IPS-20b (cell line): Measurements from ENCODE around the gene PPIH.
A peak's percentile ranks its signal among the peaks of the same experiment; 100 is the strongest.
"Not testable (repeated sequence)": the region's sequence is repeated elsewhere in the genome, so short reads cannot be mapped to it uniquely, and the experiment has no call there.

ENCODE experiments used
- H3K27ac ChIP-seq: one replicate; pipeline ENCODE4 v1.5.1; 2013; ENCODE audit warnings: low read length
- H3K27me3 ChIP-seq: 2 replicates; pipeline ENCODE4 v1.6.1; 2013; ENCODE audit warnings: mild to moderate bottlenecking, low read length, inconsistent platforms; ENCODE audit not compliant: insufficient read depth
- H3K36me3 ChIP-seq: 2 replicates; pipeline ENCODE4 v1.6.1; 2013; ENCODE audit warnings: low read depth, mild to moderate bottlenecking, inconsistent platforms, low read length, moderate library complexity; ENCODE audit not compliant: insufficient read depth
- H3K4me1 ChIP-seq: 2 replicates; pipeline ENCODE4 v1.6.1; 2013; ENCODE audit warnings: mild to moderate bottlenecking, control low read depth, inconsistent platforms, low read length, moderate library complexity; ENCODE audit not compliant: insufficient read depth
- H3K4me3 ChIP-seq: 2 replicates; pipeline ENCODE4 v1.5.1; 2013; ENCODE audit warnings: mild to moderate bottlenecking, low read length, inconsistent platforms
- H3K9ac ChIP-seq: 2 replicates; pipeline ENCODE4 v1.6.1; 2013; ENCODE audit warnings: low read depth, mild to moderate bottlenecking, inconsistent platforms, low read length, moderate library complexity
- H3K9me3 ChIP-seq: 2 replicates; pipeline ENCODE4 v1.6.1; 2013; ENCODE audit warnings: mild to moderate bottlenecking, low read depth, low read length, inconsistent platforms; ENCODE audit not compliant: insufficient read depth

Gene PPIH

GRCh38 chr1:42657981-42658876 is at the start of gene PPIH:
Gene PPIH, plus strand, starts transcription at chr1:42658423. Its CDS starts 24 bp downstream, at chr1:42658447.
- Histone ChIP-seq H3K4me3 (peak within 1 kb of the TSS; percentile 95), H3K9me3 (no peaks in the 10 kb centered on the region), H3K9ac (peak within 1 kb of the TSS; percentile 91), H3K36me3 (peaks cover 33% of the 10 kb centered on the region), H3K27me3 (0 out of 2 replicates have a peak, but pooled peaks cover 9% of the 10 kb centered on the region), H3K27ac (peak within 1 kb of the TSS; percentile 95), H3K4me1 (no peaks in the 10 kb centered on the region)

- Histone ChIP-seq H3K36me3 (no peaks in the 10 kb centered on the region), H3K4me1 (no peaks in the 10 kb centered on the region), H3K4me3 (no peak overlapping the region)
Measured at GRCh38 chr1:42613803-42614131, 44.5 kb upstream of the PPIH start.

GRCh38 chr1:42618866-42619265 is 39.4 kb upstream of the PPIH start:
- Histone ChIP-seq H3K9ac (no peak overlapping the region), H3K4me3 (no peak overlapping the region), H3K4me1 (no peaks in the 10 kb centered on the region), H3K27me3 (no peaks in the 10 kb centered on the region), H3K36me3 (no peaks in the 10 kb centered on the region), H3K9me3 (no peaks in the 10 kb centered on the region), H3K27ac (no peak overlapping the region)

More at GRCh38 chr1:42613803-42614131, 44.5 kb upstream of the PPIH start:
- Histone ChIP-seq H3K9me3 (no peaks in the 10 kb centered on the region), H3K9ac (no peak overlapping the region), H3K27me3 (no peaks in the 10 kb centered on the region), H3K27ac (no peak overlapping the region)

GRCh38 chr1:42620307-42620706 is 37.9 kb upstream of the PPIH start:
- no peaks in the 10 kb centered on the region for H3K36me3 ChIP-seq
- H3K27ac ChIP-seq, result no peak overlapping the region
- H3K27me3 ChIP-seq, result no peaks in the 10 kb centered on the region
- no peak overlapping the region for H3K4me3 ChIP-seq
- H3K4me1 ChIP-seq, result no peaks in the 10 kb centered on the region
- no peak overlapping the region for H3K9ac ChIP-seq
- no peaks in the 10 kb centered on the region for H3K9me3 ChIP-seq

GRCh38 chr1:42621180-42621579 is 37.0 kb upstream of the PPIH start:
- not testable (repeated sequence) for H3K9me3 ChIP-seq

GRCh38 chr1:42627205-42627604 is 31.0 kb upstream of the PPIH start:
- H3K9me3 ChIP-seq, H3K4me3 ChIP-seq, H3K9ac ChIP-seq, H3K36me3 ChIP-seq, H3K27ac ChIP-seq, H3K27me3 ChIP-seq, H3K4me1 ChIP-seq: not testable (repeated sequence)

More at GRCh38 chr1:42621180-42621579, 37.0 kb upstream of the PPIH start:
- not testable (repeated sequence) for H3K4me1 ChIP-seq, H3K4me3 ChIP-seq, H3K27me3 ChIP-seq, H3K9ac ChIP-seq, H3K27ac ChIP-seq, H3K36me3 ChIP-seq

GRCh38 chr1:42639116-42639515 is 19.1 kb upstream of the PPIH start:
- H3K27ac ChIP-seq, result no peak overlapping the region
- no peaks in the 10 kb centered on the region for H3K9me3 ChIP-seq
- H3K4me1 ChIP-seq, result no peaks in the 10 kb centered on the region
- no peaks in the 10 kb centered on the region for H3K36me3 ChIP-seq
- no peak overlapping the region for H3K4me3 ChIP-seq
- H3K9ac ChIP-seq, result no peak overlapping the region
- no peaks in the 10 kb centered on the region for H3K27me3 ChIP-seq

- H3K27ac ChIP-seq, result no peak overlapping the region
- H3K36me3 ChIP-seq, result no peaks in the 10 kb centered on the region
- no peaks in the 10 kb centered on the region for H3K9me3 ChIP-seq
- no peaks in the 10 kb centered on the region for H3K27me3 ChIP-seq
- H3K4me3 ChIP-seq, result no peak overlapping the region
- no peak overlapping the region for H3K9ac ChIP-seq
- no peaks in the 10 kb centered on the region for H3K4me1 ChIP-seq
Measured at GRCh38 chr1:42646056-42646455, 12.2 kb upstream of the PPIH start.

- Histone ChIP-seq H3K4me3 (no peak overlapping the region), H3K27me3 (peaks cover 15% of the 10 kb centered on the region; the same call in 1 of the 2 replicates), H3K36me3 (peaks cover 24% of the 10 kb centered on the region), H3K9ac (no peak overlapping the region), H3K4me1 (no peaks in the 10 kb centered on the region), H3K9me3 (no peaks in the 10 kb centered on the region), H3K27ac (no peak overlapping the region)
Measured at GRCh38 chr1:42657201-42657600, 1.0 kb upstream of the PPIH start.

GRCh38 chr1:42658877-42659337 is 684 bp downstream of the PPIH start:
- peaks cover 40% of the 10 kb centered on the region for H3K36me3 ChIP-seq
- no peaks in the 10 kb centered on the region for H3K4me1 ChIP-seq
- H3K9ac ChIP-seq, result peak overlapping the region; percentile 91
- peak overlapping the region; percentile 95 for H3K4me3 ChIP-seq
- no peaks in the 10 kb centered on the region for H3K9me3 ChIP-seq
- 0 out of 2 replicates have a peak, but pooled peaks cover 2% of the 10 kb centered on the region for H3K27me3 ChIP-seq
- peak overlapping the region; percentile 95 for H3K27ac ChIP-seq

- Histone ChIP-seq H3K9me3 (no peaks in the 10 kb centered on the region), H3K4me1 (no peaks in the 10 kb centered on the region), H3K27ac (no peak overlapping the region), H3K4me3 (no peak overlapping the region), H3K27me3 (no peaks in the 10 kb centered on the region), H3K36me3 (peaks cover 61% of the 10 kb centered on the region), H3K9ac (no peak overlapping the region)
Measured at GRCh38 chr1:42660907-42661500, 2.8 kb downstream of the PPIH start.

- Histone ChIP-seq H3K27me3 (no peaks in the 10 kb centered on the region), H3K36me3 (peaks cover 76% of the 10 kb centered on the region), H3K9ac (no peak overlapping the region), H3K4me1 (no peaks in the 10 kb centered on the region), H3K4me3 (no peak overlapping the region), H3K9me3 (no peaks in the 10 kb centered on the region), H3K27ac (no peak overlapping the region)
Measured at GRCh38 chr1:42669936-42670335, 11.7 kb downstream of the PPIH start.
